Smooth muscle cell (in vitro differentiated cells): ENCODE measurements around the gene DDN. TPM values are rescaled to one million over a fixed set of nuclear protein-coding genes. Genes with fewer than 3 reads are reported as not detected.
A peak's percentile ranks its signal among the peaks of the same experiment; 100 is the strongest.

ENCODE experiments used
- DNase-seq: peaks from one replicate; lab custom pipeline; 2025; ENCODE audit not compliant: unreplicated experiment; lab: John Stamatoyannopoulos, UW
- H2AFZ ChIP-seq: fragments of 200-600 bp; sonication (generic); 2 replicates; pipeline ENCODE4 v1.6.0; 2016; ENCODE audit warnings: antibody characterized with exemption, low read depth, mild to moderate bottlenecking
- H3F3A ChIP-seq: fragments of 200-600 bp; sonication (generic); 2 replicates; pipeline ENCODE4 v1.6.0; 2017; ENCODE audit warnings: antibody characterized with exemption, low read depth
- H3K27ac ChIP-seq: fragments of 200-600 bp; sonication (generic); 2 replicates; pipeline ENCODE4 v1.5.1; 2016; ENCODE audit warnings: low read depth, mild to moderate bottlenecking
- H3K27me3 ChIP-seq: fragments of 200-600 bp; sonication (generic); 2 replicates; pipeline ENCODE4 v1.6.1; 2016; ENCODE audit warnings: low read depth, mild to moderate bottlenecking
- H3K36me3 ChIP-seq: fragments of 200-600 bp; sonication (generic); 2 replicates; pipeline ENCODE4 v1.5.1; 2016; ENCODE audit warnings: low read depth
- H3K4me1 ChIP-seq: fragments of 200-600 bp; sonication (generic); 2 replicates; pipeline ENCODE4 v1.5.1; 2016; ENCODE audit warnings: low read depth
- H3K4me2 ChIP-seq: fragments of 200-600 bp; sonication (generic); 2 replicates; pipeline ENCODE4 v1.6.0; 2016; ENCODE audit warnings: mild to moderate bottlenecking
- H3K4me3 ChIP-seq: fragments of 200-600 bp; sonication (generic); 2 replicates; pipeline ENCODE4 v1.5.1; 2016; ENCODE audit warnings: mild to moderate bottlenecking
- H3K79me2 ChIP-seq: fragments of 200-600 bp; sonication (generic); 2 replicates; pipeline ENCODE4 v1.6.0; 2016; ENCODE audit warnings: low read depth, mild to moderate bottlenecking
- H3K9ac ChIP-seq: fragments of 200-600 bp; sonication (generic); 2 replicates; pipeline ENCODE4 v1.6.0; 2016; ENCODE audit warnings: low read depth
- H3K9me3 ChIP-seq: fragments of 200-600 bp; sonication (generic); replicated peaks from 2 replicates; pipeline ENCODE4 v1.5.1; 2016; ENCODE audit warnings: low read depth
- H4K20me1 ChIP-seq: fragments of 200-600 bp; sonication (generic); 2 replicates; pipeline ENCODE4 v1.6.0; 2016; ENCODE audit warnings: low read depth
- CTCF ChIP-seq: fragments of 200-600 bp; sonication (generic); IDR thresholded peaks from 2 replicates; pipeline ENCODE4 v1.5.1; 2017; ENCODE audit warnings: borderline replicate concordance, mild to moderate bottlenecking, antibody characterized with exemption; ENCODE audit not compliant: insufficient read depth, poor library complexity, severe bottlenecking
- WGBS: methylation state at CpG from one replicate; pipeline ENCODE4 v1.1.7; 2016; ENCODE audit warnings: low lambda C conversion rate; 5-methylcytosine and 5-hydroxymethylcytosine counted together
- polyA plus RNA-seq: library from polyadenylated mRNA; unstranded; fragments of >200 nt; fragmentation: Nextera tagmentation; extraction: Ambion mirVana; gene quantifications from 2 replicates; pipeline ENCODE4 v1.2.1, GENCODE V29; 2016
- total RNA-seq: library from RNA; depleted of rRNA; stranded (reverse); fragments of >200 nt; gene quantifications from 2 replicates; pipeline ENCODE4 v1.2.3, GENCODE V29; 2014

Gene DDN
- total and polyA plus RNA-seq, 2 experiments from 2014 or later: 0.03 to 0.13 TPM

DNA sequence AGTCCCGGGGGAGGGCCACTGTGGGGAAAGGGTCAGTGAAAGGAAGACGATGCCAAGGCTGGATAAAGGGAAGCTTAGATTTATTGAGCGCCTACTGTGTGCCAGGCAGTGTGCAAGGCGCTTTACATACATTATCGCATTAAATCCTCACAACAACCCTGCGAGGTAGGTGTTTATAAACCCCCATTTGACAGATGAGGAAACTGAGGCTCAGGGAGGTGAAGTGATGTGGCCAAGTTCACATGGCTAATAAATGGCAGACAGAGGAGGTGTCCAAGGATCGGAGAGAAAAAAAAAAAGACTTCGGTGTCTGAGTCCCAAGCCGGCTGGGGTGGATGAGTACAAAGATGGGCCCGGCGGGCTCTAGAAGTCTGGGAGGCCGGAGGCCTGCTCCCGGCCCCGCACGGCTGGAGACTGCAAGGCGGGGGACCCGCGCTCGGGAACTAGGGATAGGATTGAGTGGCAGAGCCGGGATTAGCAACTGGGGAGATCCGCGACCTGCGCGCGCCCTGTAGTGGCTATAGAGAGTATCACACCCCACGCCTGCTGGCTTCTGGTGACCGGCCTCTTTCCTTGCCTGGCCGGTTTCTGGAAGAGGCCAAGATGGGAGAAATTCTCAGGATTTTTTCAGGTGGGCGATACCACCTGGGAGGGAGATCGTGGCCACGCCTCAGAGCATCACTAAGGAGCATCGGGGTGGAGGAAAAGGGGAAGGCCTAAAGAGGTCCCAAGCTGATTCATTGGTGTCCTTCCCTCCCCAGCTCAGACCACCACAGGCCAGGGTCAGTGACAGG is 3.9 kb downstream of the DDN start:
- DNase-seq: peak; percentile 50

GRCh38 chr12:48994224-48995085 is 4.7 kb downstream of the DDN start:
- Histone ChIP-seq H3K4me3 (no peak overlapping the region), H3K4me1 (peaks cover 2% of the 10 kb centered on the region), H3K27me3 (peaks cover 40% of the 10 kb centered on the region), H3K9ac (no peak overlapping the region), H3F3A (peaks cover 6% of the 10 kb centered on the region), H3K36me3 (no peaks in the 10 kb centered on the region), H3K27ac (no peak overlapping the region), H3K4me2 (peak overlapping the region; percentile 78), H3K79me2 (no peaks in the 10 kb centered on the region), H2AFZ (no peak overlapping the region), H4K20me1 (no peaks in the 10 kb centered on the region), H3K9me3 (no peaks in the 10 kb centered on the region)
- no peak for TF ChIP-seq CTCF
- WGBS: 42% methylated on average over 17 of the region's 32 CpGs
- no peak for DNase-seq

More for the DNA sequence above, 3.9 kb downstream of the DDN start:
- Histone ChIP-seq H3K9ac (no peak overlapping the region), H3K9me3 (no peaks in the 10 kb centered on the region), H3K4me2 (peak overlapping the region; percentile 78), H3K4me3 (peak overlapping the region; percentile 20), H3K79me2 (no peaks in the 10 kb centered on the region), H3F3A (peaks cover 6% of the 10 kb centered on the region), H3K27me3 (peaks cover 41% of the 10 kb centered on the region), H4K20me1 (peaks cover 4% of the 10 kb centered on the region), H3K36me3 (no peaks in the 10 kb centered on the region), H3K27ac (no peak overlapping the region), H2AFZ (no peak overlapping the region), H3K4me1 (peaks cover 11% of the 10 kb centered on the region)
- 15% methylated on average over 30 of the region's 32 CpGs for WGBS
- peak; percentile 73 for TF ChIP-seq CTCF

- Histone ChIP-seq H3F3A (peaks cover 6% of the 10 kb centered on the region), H3K27ac (no peak overlapping the region), H3K4me3 (no peak overlapping the region), H3K4me1 (no peaks in the 10 kb centered on the region), H2AFZ (no peak overlapping the region), H3K4me2 (no peak overlapping the region), H4K20me1 (no peaks in the 10 kb centered on the region), H3K9me3 (no peaks in the 10 kb centered on the region), H3K36me3 (no peaks in the 10 kb centered on the region), H3K27me3 (peaks cover 38% of the 10 kb centered on the region), H3K9ac (no peak overlapping the region), H3K79me2 (no peaks in the 10 kb centered on the region)
- DNase-seq: no peak
- TF ChIP-seq CTCF: no peak
- 71% methylated on average over 3 of the region's 3 CpGs for WGBS
Measured at GRCh38 chr12:48993787-48994186, 5.4 kb downstream of the DDN start.
